Measurements from ENCODE around the gene NCKAP5. TPM values are rescaled to one million over a fixed set of nuclear protein-coding genes. Genes with fewer than 3 reads are reported as not detected.

NCKAP5 gene
- total and polyA plus RNA-seq, 4 donors, result 0.57 to 2.8 (median 2.4) TPM

GRCh38 chr2:132816234-132816633 is 752.0 kb downstream of the NCKAP5 start (continued):
- TF ChIP-seq, protein P1, sequence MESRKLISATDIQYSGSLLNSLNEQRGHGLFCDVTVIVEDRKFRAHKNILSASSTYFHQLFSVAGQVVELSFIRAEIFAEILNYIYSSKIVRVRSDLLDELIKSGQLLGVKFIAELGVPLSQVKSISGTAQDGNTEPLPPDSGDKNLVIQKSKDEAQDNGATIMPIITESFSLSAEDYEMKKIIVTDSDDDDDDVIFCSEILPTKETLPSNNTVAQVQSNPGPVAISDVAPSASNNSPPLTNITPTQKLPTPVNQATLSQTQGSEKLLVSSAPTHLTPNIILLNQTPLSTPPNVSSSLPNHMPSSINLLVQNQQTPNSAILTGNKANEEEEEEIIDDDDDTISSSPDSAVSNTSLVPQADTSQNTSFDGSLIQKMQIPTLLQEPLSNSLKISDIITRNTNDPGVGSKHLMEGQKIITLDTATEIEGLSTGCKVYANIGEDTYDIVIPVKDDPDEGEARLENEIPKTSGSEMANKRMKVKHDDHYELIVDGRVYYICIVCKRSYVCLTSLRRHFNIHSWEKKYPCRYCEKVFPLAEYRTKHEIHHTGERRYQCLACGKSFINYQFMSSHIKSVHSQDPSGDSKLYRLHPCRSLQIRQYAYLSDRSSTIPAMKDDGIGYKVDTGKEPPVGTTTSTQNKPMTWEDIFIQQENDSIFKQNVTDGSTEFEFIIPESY (IDR thresholded peaks at IDR 0.05), result no peak
- no peak for TF ChIP-seq NR2F2 (IDR thresholded peaks at IDR 0.05)
- TF ChIP-seq EGR1 (IDR thresholded peaks at IDR 0.05; ENCODE audit: low read depth in 2 of 2), result no peak
- TF ChIP-seq JUND (IDR thresholded peaks at IDR 0.05), result no peak

DNA sequence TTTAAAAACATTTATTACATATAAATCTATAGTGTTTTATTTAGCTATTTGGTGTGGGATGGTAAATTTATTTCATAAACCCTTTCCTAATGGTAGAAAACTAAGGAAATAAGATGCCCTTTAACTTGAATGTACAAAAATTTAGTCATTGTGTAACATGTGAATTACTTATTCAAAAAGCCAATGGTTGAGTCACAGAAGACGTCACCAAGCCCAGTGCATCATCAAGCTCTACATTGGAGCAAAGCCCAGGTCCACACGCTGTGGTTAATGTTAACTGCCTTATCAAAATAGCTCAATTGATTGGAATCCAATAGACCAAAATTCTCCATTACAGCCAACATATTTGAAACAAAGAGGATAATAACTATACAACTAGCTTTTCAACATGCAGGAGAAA is 752.7 kb downstream of the NCKAP5 start:
- Histone ChIP-seq H3K4me1 (ENCODE audit: control insufficient read depth in 4 of 4, insufficient read depth in 4 of 4, low read length in 3 of 4) (no peaks in the 10 kb centered on the region), H3K9ac (ENCODE audit: low read depth in 1 of 2, low read length in 2 of 2) (no peak overlapping the region)
- 84% methylated on average over 2 of the region's 2 CpGs for WGBS

More for the DNA sequence above, 752.7 kb downstream of the NCKAP5 start:
- DNase-seq (ENCODE audit: low spot score), result no peak
- H3K27ac ChIP-seq (ENCODE audit: low read depth in 1 of 2, low read length in 2 of 2), result no peak overlapping the region
- no peaks in the 10 kb centered on the region for H3K27me3 ChIP-seq (ENCODE audit: control insufficient read depth in 4 of 4, insufficient read depth in 4 of 4, low read length in 3 of 4)
- H3K4me3 ChIP-seq (ENCODE audit: low read depth in 1 of 3, low read length in 3 of 3), result no peak overlapping the region
- no peaks in the 10 kb centered on the region for H3K9me3 ChIP-seq (ENCODE audit: control insufficient read depth in 4 of 4, low read length in 3 of 4)
- H3K36me3 ChIP-seq (ENCODE audit: control insufficient read depth in 4 of 4, insufficient read depth in 3 of 4, low read depth in 1 of 4, low read length in 3 of 4), result no peaks in the 10 kb centered on the region
- TF ChIP-seq ATF3 (IDR thresholded peaks at IDR 0.05) (no peak), HNF4A (conservative IDR thresholded peaks at IDR 0.05) (no peak), MAX (IDR thresholded peaks at IDR 0.05) (no peak), FOXA1 (IDR thresholded peaks at IDR 0.05) (no peak), EGR1 (IDR thresholded peaks at IDR 0.05; ENCODE audit: low read depth in 2 of 2) (no peak), CTCF (IDR thresholded peaks at IDR 0.05; ENCODE audit: low read depth, low read length, missing input control) (no peak), FOXA2 (IDR thresholded peaks at IDR 0.05) (no peak), RAD21 (IDR thresholded peaks at IDR 0.05) (no peak), REST (IDR thresholded peaks at IDR 0.05) (no peak), TAF1 (conservative IDR thresholded peaks at IDR 0.05) (no peak), NR2F2 (IDR thresholded peaks at IDR 0.05) (no peak), JUND (IDR thresholded peaks at IDR 0.05) (no peak), HNF4G (IDR thresholded peaks at IDR 0.05) (no peak), YY1 (IDR thresholded peaks at IDR 0.05) (no peak), GABPA (IDR thresholded peaks at IDR 0.05 in 1 of 2, conservative IDR thresholded peaks at IDR 0.05 in 1 of 2) (no peak), SP1 (IDR thresholded peaks at IDR 0.05) (no peak), RXRA (IDR thresholded peaks at IDR 0.05) (no peak)
- TF ChIP-seq, protein P1 (IDR thresholded peaks at IDR 0.05), result no peak
